ENCODE results near the gene ZNF121.
"Not testable (repeated sequence)": the region's sequence is repeated elsewhere in the genome, so short reads cannot be mapped to it uniquely, and the experiment has no call there.

The ZNF121 gene

GRCh38 chr19:9584073-9584833 is at the start of gene ZNF121:
TSS of gene ZNF121 (minus strand) at chr19:9584504. CDS start at chr19:9568097, 16,407 bp downstream.
- DNase-seq: peak; percentile 34 to 81

GRCh38 chr19:9627856-9628255 is 43.6 kb upstream of the ZNF121 start:
- DNase-seq: no peak

DNA sequence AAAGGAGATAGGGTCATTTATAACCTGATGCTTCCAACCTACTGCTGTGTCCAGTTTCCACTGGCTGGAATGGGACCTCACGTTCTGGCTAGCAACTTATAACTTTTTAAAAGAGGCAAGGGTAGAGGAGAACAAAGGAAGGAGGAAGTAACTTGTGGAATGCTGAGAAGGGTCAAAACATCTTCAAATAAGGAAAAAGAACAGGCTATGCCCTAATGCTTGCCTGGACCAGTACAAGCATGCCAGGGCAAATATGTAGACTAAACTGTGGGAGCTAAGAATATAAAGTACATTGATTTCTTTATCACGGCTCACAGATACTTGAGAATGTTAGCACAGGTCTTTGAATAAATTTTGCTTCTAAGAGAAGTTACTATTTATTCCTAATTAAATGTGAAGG is 38.2 kb upstream of the ZNF121 start:
- no peak for DNase-seq

GRCh38 chr19:9621156-9622037 is 37.1 kb upstream of the ZNF121 start, which contains the start of gene ZNF561:
TSS of gene ZNF561 (minus strand) at chr19:9621232. CDS start at chr19:9619456, 1,776 bp downstream.
- peak; percentile 43 to 77 for DNase-seq

GRCh38 chr19:9620842-9621155 is 36.5 kb upstream of the ZNF121 start:
- no peak for DNase-seq

DNA sequence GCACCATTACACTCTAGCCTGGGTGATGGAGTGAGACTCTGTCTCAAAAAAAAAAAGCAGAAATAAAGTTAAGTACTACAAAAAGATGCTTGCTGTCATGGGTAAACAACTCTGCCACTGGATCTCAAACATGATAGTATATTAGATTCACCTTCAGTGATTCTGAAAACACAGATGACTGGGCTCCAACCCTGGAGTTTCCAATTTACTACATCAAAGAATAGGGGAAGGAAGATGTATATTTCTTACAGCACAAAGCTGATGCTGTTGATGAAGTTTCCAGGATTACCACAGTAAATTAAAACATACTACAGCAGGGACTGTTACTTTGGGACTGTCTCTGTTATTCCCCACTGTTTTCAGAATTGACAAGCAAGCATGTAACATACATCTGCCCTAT is 31.5 kb upstream of the ZNF121 start:
- DNase-seq: no peak

- DNase-seq: no peak
Observed at GRCh38 chr19:9610484-9611113, 26.3 kb upstream of the ZNF121 start.

- DNase-seq: no peak
Observed at GRCh38 chr19:9608912-9609311, 24.6 kb upstream of the ZNF121 start.

GRCh38 chr19:9597027-9597426 is 12.7 kb upstream of the ZNF121 start:
- no peak for DNase-seq

DNA sequence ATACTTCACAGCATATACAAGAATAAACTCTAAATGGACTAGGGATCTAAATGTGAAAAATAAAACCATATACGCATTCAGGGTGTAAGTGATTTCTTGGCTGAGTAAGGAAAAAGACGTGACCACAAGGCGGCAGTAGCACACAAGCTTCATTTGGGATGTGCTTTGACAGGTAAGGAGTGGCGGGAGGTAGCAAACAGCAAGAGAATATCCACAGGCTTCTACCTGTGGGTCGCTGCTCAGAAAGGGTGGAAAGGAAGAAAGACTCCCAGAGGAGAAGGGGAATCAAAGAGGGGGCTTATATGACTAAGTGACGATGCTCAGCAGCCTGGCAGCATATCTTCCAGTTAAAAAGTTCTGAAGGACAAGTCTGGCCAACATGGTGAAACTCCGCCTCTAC is 2.5 kb upstream of the ZNF121 start:
- peak; percentile 58 to 78 for DNase-seq

DNA sequence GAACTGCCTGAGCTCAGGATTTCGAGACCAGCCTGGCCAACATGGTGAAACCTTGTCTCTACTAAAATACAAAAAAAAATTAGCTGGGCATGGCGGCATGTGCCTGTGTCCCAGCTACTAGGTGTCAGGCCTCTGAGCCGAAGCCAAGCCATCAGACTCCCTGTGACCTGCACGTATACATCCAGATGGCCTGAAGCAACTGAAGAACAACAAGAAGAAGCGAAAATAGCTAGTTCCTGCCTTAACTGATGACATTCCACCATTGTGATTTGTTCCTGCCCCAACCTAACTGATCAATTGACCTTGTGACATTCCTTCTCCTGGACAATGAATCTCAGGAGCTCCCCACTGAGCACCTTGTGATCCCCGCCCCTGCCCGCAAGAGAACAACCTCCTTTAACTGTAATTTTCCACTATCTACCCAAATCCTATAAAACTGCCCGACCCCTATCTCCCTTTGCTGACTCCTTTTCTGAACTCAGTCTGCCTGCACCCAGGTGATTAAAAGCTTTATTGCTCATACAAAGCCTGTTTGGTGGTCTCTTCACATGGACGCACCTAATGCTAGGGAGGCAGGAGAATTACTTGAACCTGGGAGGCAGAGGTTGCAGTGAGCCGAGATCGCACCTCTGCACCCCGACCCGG is 2.1 kb downstream of the ZNF121 start:
- DNase-seq: not testable (repeated sequence)

- DNase-seq: no peak
Observed at GRCh38 chr19:9580728-9581127, 3.6 kb downstream of the ZNF121 start.

DNA sequence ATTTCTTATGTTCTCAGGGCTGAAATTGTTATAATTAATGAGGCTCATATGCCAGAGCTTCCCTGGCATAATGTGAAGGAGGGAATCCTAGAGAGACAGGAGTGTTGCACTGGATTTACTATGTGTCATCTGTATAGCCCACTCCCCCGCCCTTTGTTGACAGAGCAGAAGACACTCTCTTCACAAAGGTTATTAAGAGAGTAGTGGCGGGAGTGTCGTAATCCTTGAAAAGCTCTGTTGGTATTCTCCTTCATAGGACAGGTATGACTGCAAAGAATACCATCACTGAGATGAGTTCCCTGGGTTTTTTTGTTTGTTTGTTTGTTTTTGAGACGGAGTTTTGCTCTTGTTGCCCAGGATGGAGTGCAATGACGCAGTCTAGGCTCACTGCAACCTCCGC is 14.0 kb downstream of the ZNF121 start:
- no peak for DNase-seq

DNA sequence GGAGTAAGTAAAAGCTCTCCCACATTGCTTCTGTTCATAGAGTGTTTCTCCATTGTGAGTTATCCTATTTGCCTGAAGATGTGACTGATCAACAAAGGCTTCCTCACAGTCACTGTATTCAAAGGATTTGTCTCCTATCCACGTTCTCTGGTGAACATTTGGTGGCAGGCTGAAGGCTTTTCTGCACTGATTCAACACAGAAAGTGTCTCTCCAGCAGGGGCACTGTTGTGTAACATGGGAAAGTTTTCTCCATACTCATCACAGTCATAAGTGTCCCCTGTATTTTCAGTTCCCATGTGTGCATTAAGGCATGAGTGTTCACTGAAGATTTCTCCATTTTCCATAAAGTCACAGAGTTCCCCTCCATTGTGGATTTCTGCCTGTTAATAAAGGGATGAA is 17.6 kb downstream of the ZNF121 start:
- DNase-seq: no peak

GRCh38 chr19:9565900-9566705 is 18.2 kb downstream of the ZNF121 start:
- DNase-seq: peak in 1 of 2 experiments; percentile 0

DNA sequence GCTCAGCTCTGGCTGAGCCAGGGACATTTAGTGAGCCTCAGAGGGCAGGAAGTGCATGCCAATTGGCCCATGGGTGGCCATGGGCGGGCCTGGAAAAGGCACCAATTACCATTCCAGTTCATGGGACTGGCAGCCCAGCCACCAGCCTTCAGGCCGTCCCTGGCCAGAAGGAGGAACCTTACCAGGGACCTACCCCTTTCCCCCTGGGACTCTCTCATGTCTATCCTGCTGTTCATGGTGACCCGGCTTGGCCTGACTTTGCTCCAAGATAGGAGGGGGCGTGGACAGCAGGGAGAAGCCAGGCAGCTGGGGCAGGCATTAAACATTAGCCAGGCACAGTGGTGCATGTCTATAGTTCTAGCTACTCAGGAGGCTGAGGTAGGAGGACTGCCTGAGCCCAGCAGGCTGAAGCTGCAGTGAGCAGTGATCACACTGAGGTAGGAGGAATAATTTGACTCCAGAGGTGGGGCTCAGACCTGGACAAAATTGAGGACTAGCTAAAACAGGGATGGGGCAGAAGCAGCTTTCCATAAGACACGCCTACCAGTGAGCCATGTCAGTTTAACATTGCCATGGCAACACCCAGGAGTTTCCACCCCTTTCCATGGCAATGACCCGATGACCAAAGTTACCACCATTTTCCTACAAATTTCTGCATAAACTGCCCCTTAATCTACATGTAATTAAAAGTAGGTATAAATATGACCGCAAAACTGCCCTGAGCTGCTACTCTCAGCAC is 31.6 kb downstream of the ZNF121 start:
- no peak for DNase-seq

DNA sequence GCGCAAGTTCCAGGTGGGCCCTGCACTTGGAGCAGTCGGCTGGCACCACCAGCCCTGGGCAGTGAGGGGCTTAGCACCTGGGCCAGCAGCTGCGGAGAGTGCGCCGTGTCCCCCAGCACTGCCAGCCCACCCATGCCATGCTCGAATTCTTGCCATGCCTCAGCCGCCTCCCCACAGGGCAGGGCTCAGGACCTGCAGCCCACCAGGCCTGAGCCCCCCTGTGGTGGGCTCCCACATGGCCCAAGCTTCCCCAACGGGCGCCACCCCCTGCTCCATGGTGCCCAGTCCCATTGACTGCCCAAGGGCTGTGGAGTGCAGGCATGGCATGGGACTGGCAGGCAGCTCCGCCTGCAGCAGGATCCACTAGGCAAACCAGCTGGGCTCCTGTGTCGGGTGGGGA is 36.4 kb downstream of the ZNF121 start:
- DNase-seq: no peak

- not testable (repeated sequence) for DNase-seq
Observed at GRCh38 chr19:9541281-9541680, 43.0 kb downstream of the ZNF121 start.

DNA sequence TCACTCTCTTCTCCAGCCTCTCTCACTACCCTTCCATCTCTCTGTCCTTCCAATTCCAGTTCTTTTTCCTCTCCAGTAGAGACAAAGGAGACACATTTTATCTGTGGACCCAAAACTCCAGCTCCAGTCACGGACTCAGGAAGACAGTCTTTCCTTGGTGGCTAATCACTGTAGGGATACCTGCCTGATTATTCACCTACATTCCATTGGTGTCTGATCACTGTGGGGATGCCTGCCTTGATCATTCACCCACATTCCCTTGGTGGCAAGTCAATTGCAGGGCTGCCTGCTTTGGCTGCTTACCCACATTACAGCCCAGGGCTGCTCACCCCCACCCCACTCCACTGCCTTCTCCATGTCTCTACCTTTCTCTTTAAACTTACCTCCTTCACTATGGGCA is 44.4 kb downstream of the ZNF121 start:
- DNase-seq: not testable (repeated sequence)

DNA sequence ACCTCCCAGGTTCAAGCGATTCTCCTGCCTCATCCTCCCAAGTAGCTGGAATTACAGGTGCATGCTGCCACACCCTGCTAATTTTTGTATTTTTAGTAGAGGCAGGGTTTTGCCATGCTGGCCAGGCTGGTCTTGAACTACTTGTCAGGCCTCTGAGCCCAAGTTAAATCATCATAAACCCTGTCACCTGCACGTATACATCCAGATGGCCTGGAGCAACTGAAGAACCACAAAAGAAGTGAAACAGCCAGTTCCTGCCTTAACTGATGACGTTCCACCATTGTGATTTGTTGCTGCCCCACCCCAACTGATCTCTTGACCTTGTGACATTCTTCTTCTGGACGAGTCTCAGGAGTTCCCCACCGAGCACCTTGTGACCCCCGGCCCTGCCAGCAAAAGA is 45.1 kb downstream of the ZNF121 start:
- DNase-seq: not testable (repeated sequence)
